Activated CD8-positive, alpha-beta memory T cell treated with anti-CD3 and anti-CD28 coated beads, Interleukin-2, amount 50 U/mL, for 4 hours (primary cell): ENCODE data around the gene RPS17.
"Not testable (repeated sequence)": the region's sequence is repeated elsewhere in the genome, so short reads cannot be mapped to it uniquely, and the experiment has no call there.

ENCODE experiments used
- DNase-seq: peaks from one replicate; pipeline ENCODE4 v3.0.0-alpha.2; 2020

Gene RPS17

GRCh38 chr15:82545478-82545877, 5.2 kb upstream of the RPS17 start:
- no peak for DNase-seq

GRCh38 chr15:82545002-82545401, 4.7 kb upstream of the RPS17 start:
- DNase-seq = no peak

GRCh38 chr15:82544431-82544830, 4.2 kb upstream of the RPS17 start:
- no peak for DNase-seq

- no peak for DNase-seq
These were observed 2.9 kb upstream of the RPS17 start for GRCh38 chr15:82543160-82543559.

GRCh38 chr15:82540984-82541431, 751 bp upstream of the RPS17 start:
- no peak for DNase-seq

GRCh38 chr15:82539691-82540054, 584 bp downstream of the RPS17 start:
- peak; percentile 31 for DNase-seq

- no peak for DNase-seq
These were observed 1.1 kb downstream of the RPS17 start for GRCh38 chr15:82538961-82539690.

- DNase-seq = no peak
These were observed 2.8 kb downstream of the RPS17 start for GRCh38 chr15:82537351-82537908.

- DNase-seq = no peak
These were observed 3.6 kb downstream of the RPS17 start for GRCh38 chr15:82536409-82537350.

GRCh38 chr15:82535566-82536408, 4.5 kb downstream of the RPS17 start:
- no peak for DNase-seq

GRCh38 chr15:82535151-82535550, 5.1 kb downstream of the RPS17 start:
- DNase-seq = not testable (repeated sequence)

GRCh38 chr15:82534457-82534861, 5.8 kb downstream of the RPS17 start:
- DNase-seq = not testable (repeated sequence)

GRCh38 chr15:82533801-82534200, 6.5 kb downstream of the RPS17 start:
- DNase-seq = no peak

- DNase-seq = no peak
These were observed 7.2 kb downstream of the RPS17 start for GRCh38 chr15:82532991-82533481.

- no peak for DNase-seq
These were observed 7.8 kb downstream of the RPS17 start for GRCh38 chr15:82532383-82532990.

- DNase-seq = no peak
These were observed 8.5 kb downstream of the RPS17 start for GRCh38 chr15:82531496-82532382.

GRCh38 chr15:82530606-82531379, 9.5 kb downstream of the RPS17 start:
- peak; percentile 68 for DNase-seq

GRCh38 chr15:82530006-82530405, 10.3 kb downstream of the RPS17 start:
- DNase-seq = no peak

GRCh38 chr15:82513587-82513986, 26.7 kb downstream of the RPS17 start:
- DNase-seq = not testable (repeated sequence)

GRCh38 chr15:82507693-82508092, 32.6 kb downstream of the RPS17 start:
- not testable (repeated sequence) for DNase-seq
